HG02981 (cell line): ENCODE data around the gene TMEM63C.

Experiments
- ATAC-seq: cut with Tn5 transposase; IDR thresholded peaks from one replicate; pipeline ENCODE4 v1.9.1; 2021; ENCODE audit warnings: mild to moderate bottlenecking, moderate library complexity; ENCODE audit not compliant: unreplicated experiment

The TMEM63C gene

DNA sequence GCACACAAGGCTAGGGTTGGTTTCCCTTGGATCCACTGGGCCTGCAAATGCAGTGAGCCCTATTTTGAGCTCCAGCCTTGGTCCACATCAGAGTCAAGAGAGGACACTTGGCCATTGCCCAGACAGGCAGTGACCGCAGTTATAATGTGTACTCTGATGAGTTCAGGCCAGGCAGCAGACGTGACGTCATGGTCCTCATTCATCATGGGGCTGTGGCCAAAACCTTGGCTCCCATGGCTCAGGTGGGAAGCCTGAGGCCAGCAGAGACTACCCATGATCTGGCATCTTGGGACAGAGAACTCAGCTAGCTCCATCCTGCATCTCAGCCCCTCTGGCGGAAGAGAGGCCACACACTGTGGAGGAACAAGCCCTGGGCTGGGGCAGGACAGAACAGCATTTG lies 16.4 kb downstream of the TMEM63C start:
- no peak for ATAC-seq

DNA sequence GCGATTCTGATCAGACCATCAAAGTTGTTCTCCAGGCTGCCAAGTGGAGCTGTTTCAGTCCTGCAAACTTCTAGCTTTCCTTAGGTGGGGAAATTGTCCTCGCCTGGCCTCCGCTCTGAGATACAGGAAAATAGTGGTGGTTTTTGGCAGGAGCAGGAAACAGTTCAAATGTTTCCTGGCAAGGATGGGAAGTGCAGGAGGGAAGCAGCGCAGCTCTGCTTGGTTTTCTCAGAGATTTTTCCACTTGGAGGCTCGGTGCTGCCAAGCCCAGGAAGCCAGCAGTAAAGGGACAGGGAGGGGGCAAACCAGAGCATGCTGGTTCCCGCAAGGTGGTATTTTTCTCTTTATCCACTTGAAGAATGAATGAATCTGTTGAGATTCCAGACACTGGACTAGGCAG lies 17.0 kb downstream of the TMEM63C start:
- ATAC-seq = no peak

DNA sequence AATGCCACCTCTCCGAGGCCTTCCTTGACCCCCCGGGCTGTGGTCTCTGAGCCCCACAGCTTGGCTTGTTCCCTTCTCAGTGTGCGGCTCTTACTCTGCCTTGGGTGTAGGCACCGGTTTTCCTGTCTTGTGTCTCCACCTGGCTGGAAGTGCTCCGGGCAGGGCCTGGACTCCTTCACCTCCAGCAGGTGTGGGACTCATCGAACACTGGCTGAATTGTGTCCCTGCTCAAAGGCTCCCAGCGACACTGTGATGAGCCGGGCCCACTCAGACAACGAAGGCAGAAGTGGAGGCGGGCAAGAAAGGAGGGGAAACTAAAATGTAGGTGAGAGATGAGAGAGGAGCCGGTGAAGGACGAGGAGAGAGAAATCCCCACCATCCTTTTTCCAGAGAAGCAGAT lies 18.0 kb downstream of the TMEM63C start:
- no peak for ATAC-seq

GRCh38 chr14:77200406-77200985 lies 18.9 kb downstream of the TMEM63C start:
- ATAC-seq = no peak

DNA sequence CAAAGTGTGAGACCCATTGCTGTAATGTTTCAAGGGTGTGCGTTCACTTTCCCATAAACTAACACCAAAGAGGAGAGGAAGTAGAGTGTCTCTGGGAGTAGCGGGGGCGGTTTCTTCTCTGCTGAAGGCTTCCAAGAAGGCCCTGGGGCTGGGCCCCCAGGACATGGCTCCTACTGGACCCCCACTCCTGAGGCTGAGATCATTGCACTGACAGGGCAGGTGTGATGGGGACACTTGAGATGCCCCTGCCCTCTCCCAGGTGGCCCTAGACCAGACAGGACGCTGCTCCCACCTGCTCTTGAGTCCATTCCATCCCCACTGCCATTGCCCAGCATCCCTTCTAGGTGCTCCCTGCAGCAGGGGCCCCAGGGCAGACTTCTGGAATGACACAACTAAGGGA lies 20.1 kb downstream of the TMEM63C start:
- ATAC-seq = no peak

DNA sequence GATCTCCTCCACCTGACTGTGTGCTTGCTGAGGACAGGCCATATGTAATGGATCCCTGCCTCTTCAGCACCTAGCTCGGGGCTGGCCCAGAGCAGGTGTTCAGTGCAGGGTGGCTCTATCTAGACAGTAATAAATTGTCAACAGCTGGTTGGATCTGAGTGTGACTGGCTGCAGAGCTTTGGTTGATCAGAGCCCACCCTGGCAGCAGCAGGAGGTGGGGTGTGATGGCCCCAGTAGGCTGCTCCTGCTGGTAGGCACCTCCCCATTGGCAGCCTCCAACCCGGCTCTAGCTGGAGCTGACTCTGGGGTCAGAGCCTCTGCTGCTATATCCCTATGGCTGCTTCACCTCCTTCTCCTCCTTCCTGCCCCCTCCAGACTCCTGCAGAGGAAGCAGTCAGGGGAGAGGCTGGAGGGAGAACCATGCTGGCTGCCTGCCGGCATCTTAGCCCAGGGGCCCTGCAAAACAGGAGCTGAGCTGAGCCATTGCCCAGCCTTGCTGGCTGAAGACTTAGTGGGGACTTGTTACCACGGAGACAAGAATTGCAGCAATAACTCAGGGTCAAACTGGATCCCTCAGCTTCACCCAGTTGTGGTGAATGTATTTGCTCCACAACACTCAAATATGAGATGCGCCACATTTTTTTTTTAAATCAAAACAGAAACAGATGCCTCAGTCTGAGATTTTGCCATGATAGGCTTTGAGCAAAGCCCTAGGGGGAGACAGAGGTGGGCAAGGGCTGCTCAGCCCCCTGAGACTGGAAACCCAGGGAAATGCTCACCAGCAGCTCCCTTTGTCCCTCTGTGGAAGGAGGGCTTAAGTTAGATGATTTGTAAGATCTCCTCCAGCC lies 22.2 kb downstream of the TMEM63C start:
- no peak for ATAC-seq

GRCh38 chr14:77204459-77204771 lies 22.8 kb downstream of the TMEM63C start:
- ATAC-seq = no peak

- no peak for ATAC-seq
Measured at GRCh38 chr14:77204907-77205306, 23.3 kb downstream of the TMEM63C start.

- ATAC-seq = no peak
Measured at GRCh38 chr14:77205566-77205965, 24.0 kb downstream of the TMEM63C start.

DNA sequence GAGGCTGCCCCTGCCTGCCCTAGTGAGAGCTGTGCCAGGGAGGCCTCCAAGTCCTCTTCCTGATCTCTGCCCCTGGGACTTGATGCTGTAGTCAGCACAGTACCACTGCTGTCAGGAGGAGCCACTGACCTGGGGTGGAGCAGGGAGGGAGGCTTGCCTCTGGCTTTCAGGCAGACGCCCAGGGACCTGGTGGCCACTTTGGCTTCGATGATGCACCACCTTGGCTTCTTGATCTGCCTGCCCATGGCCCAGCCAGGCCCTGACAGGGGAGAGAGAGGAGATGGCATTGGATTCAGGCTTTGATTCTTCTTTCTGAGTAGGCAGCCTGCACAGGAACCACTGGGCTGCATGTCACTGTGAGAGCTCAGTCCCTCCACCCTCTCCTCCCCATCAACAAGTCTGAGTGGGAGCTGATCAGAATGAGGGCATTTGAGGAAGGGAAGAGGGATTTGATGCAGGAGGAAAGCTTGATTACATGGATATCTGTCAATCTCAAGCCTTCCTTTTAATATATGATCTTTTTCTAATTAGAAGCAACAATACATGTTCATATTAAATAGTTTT lies 24.7 kb downstream of the TMEM63C start:
- no peak for ATAC-seq

DNA sequence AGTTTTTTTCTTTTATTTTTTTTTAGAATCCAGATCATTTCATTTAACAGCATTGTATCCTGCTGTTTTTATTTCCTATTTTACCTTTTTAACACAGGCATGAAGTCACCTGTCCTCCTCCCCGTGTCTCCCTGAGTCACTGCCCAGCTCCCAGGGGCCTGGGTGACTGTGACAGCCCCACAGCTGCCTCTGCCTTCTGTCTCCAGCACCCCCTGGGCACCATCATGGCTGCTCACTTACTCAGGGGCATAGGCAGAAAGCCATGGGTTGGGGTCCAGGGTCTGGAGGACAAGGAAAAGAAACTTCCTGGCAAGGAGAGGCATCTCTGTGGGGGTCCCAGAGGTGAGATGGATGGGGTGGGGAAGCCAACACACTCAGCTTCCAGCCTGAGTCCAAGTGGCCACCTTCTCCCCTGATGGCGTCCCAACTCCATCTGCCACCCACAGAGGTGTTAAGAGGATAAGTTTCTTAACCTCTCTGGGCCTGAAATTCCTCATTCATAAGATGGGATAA lies 25.3 kb downstream of the TMEM63C start:
- no peak for ATAC-seq

DNA sequence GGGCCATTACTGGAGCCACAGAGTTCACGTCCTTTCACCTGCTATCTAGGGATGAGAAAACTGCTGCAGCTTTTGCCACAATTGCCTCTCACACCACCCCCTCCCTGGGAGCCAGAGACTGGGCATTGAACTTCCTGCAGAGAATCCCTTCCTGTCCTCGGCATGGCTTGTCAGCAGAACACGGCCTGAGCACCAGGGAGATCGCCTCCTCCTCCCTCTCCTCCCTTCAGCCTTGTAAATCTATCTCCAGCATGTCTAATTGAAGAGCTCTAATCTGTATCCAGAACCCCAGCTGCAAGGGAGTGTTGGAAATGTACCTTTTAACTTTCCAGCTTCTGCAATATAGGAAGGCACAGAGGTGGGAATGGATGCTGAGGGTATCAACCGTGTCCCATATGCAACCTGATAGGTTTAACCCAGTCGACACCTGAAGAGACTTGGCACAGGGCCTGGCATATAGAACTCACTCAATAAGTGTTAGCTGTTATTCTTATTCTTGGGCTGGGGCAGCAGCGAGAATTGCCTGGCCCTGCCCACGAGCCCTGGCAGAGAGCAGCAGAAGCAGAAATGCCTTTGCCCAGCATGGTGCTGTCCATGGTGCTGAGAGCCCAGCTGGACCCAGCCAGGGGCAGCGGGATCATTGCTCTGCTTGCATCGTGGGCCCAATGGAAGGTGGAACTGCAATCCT lies 26.8 kb downstream of the TMEM63C start:
- ATAC-seq = no peak

- no peak for ATAC-seq
Measured at GRCh38 chr14:77208979-77209318, 27.4 kb downstream of the TMEM63C start.

GRCh38 chr14:77212097-77212870 lies 30.7 kb downstream of the TMEM63C start:
- no peak for ATAC-seq

DNA sequence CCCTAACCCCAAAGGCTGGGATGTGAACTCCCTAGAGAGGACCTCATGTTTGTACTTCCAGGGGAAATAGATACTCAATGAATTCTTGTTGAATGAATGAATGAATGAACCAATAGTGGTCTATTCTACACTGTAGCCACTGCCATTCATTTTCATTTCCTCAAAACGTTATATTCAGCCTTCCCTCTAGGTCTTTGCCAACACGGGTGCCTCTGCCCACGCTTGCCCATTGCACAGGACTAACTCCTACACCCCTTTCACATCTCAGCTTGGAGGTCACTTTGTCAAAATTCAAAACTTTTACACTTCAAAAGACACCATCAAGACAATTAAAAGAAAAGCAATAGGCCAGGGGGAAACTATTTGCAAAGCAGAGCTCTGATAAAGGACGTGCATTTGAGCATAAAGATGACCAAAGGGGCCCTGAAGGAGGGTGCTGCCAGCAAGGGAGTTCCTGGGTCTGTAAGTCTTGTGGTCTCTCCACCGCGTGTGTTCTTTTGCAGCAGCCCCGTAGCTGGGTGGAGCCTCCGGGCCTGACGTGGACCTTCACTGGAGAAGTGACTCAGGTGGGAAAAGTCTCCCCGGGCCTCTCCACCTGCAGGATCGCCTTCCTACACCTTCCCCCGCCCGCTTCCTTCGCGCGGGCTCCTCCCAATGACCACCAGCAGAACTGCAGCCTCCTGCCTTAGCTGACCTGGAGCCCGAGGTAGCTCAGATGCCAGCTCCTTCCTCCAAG lies 31.5 kb downstream of the TMEM63C start:
- ATAC-seq = peak; percentile 85

- no peak for ATAC-seq
Measured at GRCh38 chr14:77213679-77214016, 32.0 kb downstream of the TMEM63C start.

GRCh38 chr14:77214216-77214615 lies 32.6 kb downstream of the TMEM63C start:
- ATAC-seq = no peak

DNA sequence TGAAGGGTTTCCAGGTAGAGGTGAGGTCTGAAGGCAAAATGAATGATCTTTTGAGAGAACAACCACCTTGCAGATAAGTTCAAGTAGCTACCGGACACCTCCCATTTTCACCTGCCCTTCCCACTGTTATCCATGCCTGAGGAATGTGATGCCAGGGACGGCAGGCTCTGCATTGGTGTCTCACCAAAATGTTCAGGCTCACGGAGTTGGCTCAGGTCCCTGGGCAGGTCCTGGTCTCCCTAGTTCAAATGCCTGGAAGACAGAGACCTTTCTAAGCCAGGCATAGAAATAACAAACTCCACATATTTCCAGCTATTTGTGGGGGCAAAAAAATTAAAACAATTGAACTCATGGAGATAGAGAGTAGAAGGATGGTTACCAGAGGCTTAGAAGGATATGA lies 36.0 kb downstream of the TMEM63C start:
- no peak for ATAC-seq

DNA sequence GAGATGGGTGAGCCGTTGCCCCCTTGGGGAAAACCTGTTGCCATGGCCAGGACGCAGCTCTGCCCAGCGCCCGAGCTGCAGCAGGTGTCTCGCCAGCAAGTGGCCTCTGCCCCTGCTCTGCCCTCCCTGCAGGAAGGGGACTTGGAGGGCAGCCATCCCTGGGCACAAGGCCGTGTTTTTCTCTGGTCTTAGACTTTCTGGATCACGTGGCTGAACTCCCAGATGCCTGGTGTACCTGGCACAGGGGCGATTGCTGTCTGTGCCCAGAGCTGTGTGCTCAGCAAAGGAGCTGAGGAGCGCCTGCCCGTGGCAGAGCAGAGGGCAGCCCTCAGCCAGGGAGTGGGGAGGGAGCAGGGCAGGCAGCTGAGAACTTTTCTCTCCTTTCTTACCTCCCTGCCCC lies 38.0 kb downstream of the TMEM63C start:
- ATAC-seq = no peak

DNA sequence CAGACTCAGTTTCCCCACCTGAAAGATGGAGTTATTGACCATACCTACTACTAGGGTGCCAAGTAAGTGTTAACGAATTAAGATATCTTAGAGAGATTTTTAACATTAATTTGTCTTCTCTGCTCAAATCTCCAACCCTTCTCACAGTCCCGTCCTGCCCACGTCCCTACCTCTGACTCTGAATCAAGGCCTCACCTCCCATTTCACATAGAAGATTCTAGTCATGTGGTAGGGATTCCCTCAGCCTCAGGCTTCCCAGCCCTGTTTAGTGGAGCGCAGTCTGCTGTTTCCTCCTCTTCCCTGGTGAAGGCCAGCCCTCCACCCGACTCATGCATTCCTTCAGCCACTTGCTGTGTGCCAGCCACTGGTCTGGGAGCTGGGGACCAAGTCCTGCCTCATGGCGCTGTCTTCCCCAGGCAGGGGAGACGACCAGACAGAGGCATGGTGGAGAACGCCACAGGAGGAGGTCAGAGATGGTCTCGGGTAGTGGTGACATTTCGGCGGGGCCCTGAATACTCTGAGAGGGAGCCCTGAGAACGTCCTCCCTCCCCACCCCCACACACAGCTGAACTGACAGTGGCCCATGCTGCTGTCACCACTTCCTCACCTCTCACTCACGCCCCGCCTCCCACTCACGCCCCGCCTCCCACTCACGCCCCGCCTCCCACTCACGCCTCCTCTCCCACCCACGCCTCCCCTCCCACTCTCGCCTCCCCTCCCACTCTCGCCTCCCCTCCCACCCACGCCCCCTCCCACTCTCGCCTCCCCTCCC lies 38.8 kb downstream of the TMEM63C start:
- no peak for ATAC-seq
